WTC11 (cell line): ENCODE measurements around the gene XKR7. TPM values are rescaled to one million over a fixed set of nuclear protein-coding genes. Genes with fewer than 3 reads are reported as not detected.
A peak's percentile ranks its signal among the peaks of the same experiment; 100 is the strongest.

Source experiments
- ATAC-seq: fragments of 200-7000 bp; cut with Tn5 transposase; 2 replicates; pipeline ENCODE4 v1.10.0; 2021; ENCODE audit warnings: mild to moderate bottlenecking, moderate library complexity
- CTCF ChIA-PET: fragments of 300-600 bp; sonication (Branson Sonifier 250); formaldehyde crosslinking; loops from one replicate; lab custom pipeline; 2021; ENCODE audit warnings: antibody characterized with exemption; lab: Charles Lee
- POLR2A ChIA-PET: fragments of 350-600 bp; sonication (Branson Sonifier 250); formaldehyde crosslinking; loops from one replicate; lab custom pipeline; 2021; ENCODE audit warnings: antibody characterized with exemption; lab: Charles Lee
- DNase-seq: peaks from one replicate; pipeline ENCODE4 v3.0.0; 2021; ENCODE audit warnings: low spot score
- H3K27ac Mint-ChIP-seq: 2 replicates; pipeline ENCODE4 v1.8.0; 2021; ENCODE audit warnings: mixed read lengths
- H3K27me3 Mint-ChIP-seq: 2 replicates; pipeline ENCODE4 v1.8.0; 2021; ENCODE audit warnings: low read depth, mild to moderate bottlenecking, moderate library complexity, mixed read lengths
- H3K36me3 Mint-ChIP-seq: 2 replicates; pipeline ENCODE4 v1.8.0; 2021; ENCODE audit warnings: mixed read lengths
- H3K4me1 Mint-ChIP-seq: 2 replicates; pipeline ENCODE4 v1.8.0; 2022; ENCODE audit warnings: mixed read lengths
- H3K4me3 Mint-ChIP-seq: 2 replicates; pipeline ENCODE4 v1.8.0; 2021; ENCODE audit warnings: mild to moderate bottlenecking, moderate library complexity, mixed read lengths
- H3K9me3 Mint-ChIP-seq: 2 replicates; pipeline ENCODE4 v1.8.0; 2021; ENCODE audit warnings: mixed read lengths
- CBFB ChIP-seq: sonication (generic); formaldehyde crosslinking; IDR thresholded peaks from 2 replicates; pipeline ENCODE4 v1.8.1; 2022; ENCODE audit warnings: mild to moderate bottlenecking, low read depth, missing genetic modification reagents
- ESRRA ChIP-seq: sonication (generic); formaldehyde crosslinking; IDR thresholded peaks from 2 replicates; pipeline ENCODE4 v1.8.1; 2022; ENCODE audit warnings: mild to moderate bottlenecking, missing genetic modification reagents, borderline replicate concordance
- FOXJ3 ChIP-seq: sonication (generic); formaldehyde crosslinking; IDR thresholded peaks from 2 replicates; pipeline ENCODE4 v1.9.0; 2021; ENCODE audit warnings: missing genetic modification reagents, mild to moderate bottlenecking, borderline replicate concordance
- GABPB1 ChIP-seq: sonication (generic); formaldehyde crosslinking; IDR thresholded peaks from 2 replicates; pipeline ENCODE4 v1.8.1; 2023; ENCODE audit warnings: mild to moderate bottlenecking, missing genetic modification reagents
- GTF2I ChIP-seq: fragments of 250-450 bp; sonication (Bioruptor Pico); conservative IDR thresholded peaks from 2 replicates; pipeline ENCODE4 v1.4.0; 2021; ENCODE audit warnings: mild to moderate bottlenecking
- JUN ChIP-seq: sonication (generic); formaldehyde crosslinking; IDR thresholded peaks from 2 replicates; pipeline ENCODE4 v1.8.0; 2023; ENCODE audit warnings: mild to moderate bottlenecking, missing genetic modification reagents
- NFATC4 ChIP-seq: fragments of 250-450 bp; sonication (Bioruptor Pico); IDR thresholded peaks from 2 replicates; pipeline ENCODE4 v1.9.0; 2021; ENCODE audit warnings: mild to moderate bottlenecking
- NFYB ChIP-seq: sonication (generic); formaldehyde crosslinking; conservative IDR thresholded peaks from 2 replicates; pipeline ENCODE4 v1.8.0; 2022; ENCODE audit warnings: low read depth, missing genetic modification reagents
- NR3C1 ChIP-seq: sonication (generic); formaldehyde crosslinking; conservative IDR thresholded peaks from 2 replicates; pipeline ENCODE4 v1.8.1; 2023; ENCODE audit warnings: low read depth, mild to moderate bottlenecking, missing genetic modification reagents
- OVOL2 ChIP-seq: fragments of 250-450 bp; sonication (Bioruptor Pico); IDR thresholded peaks from 2 replicates; pipeline ENCODE4 v1.9.0; 2021; ENCODE audit warnings: mild to moderate bottlenecking, borderline replicate concordance
- RELA ChIP-seq: sonication (generic); formaldehyde crosslinking; IDR thresholded peaks from 2 replicates; pipeline ENCODE4 v1.8.1; 2022; ENCODE audit warnings: missing genetic modification reagents, mild to moderate bottlenecking, borderline replicate concordance
- ZBTB21 ChIP-seq: sonication (generic); formaldehyde crosslinking; IDR thresholded peaks from 2 replicates; pipeline ENCODE4 v1.8.1; 2023; ENCODE audit warnings: mild to moderate bottlenecking, missing genetic modification reagents, borderline replicate concordance
- ZNF121 ChIP-seq: sonication (generic); formaldehyde crosslinking; IDR thresholded peaks from 2 replicates; pipeline ENCODE4 v1.8.0; 2023; ENCODE audit warnings: missing genetic modification reagents
- ZNF396 ChIP-seq: fragments of 250-450 bp; sonication (Bioruptor Pico); IDR thresholded peaks from 2 replicates; pipeline ENCODE4 v1.8.0; 2021; ENCODE audit warnings: mild to moderate bottlenecking, moderate library complexity, borderline replicate concordance
- ZNF416 ChIP-seq: fragments of 250-450 bp; sonication (Bioruptor Pico); IDR thresholded peaks from 2 replicates; pipeline ENCODE4 v1.9.0; 2021; ENCODE audit warnings: mild to moderate bottlenecking, inconsistent platforms
- total RNA-seq: library from RNA; stranded (reverse); gene quantifications from 3 replicates; pipeline ENCODE4 v1.2.3, GENCODE V29; 2021
- TF ChIP-seq, protein P1 (sequence below): sonication (generic); formaldehyde crosslinking; conservative IDR thresholded peaks from 2 replicates; pipeline ENCODE4 v1.8.1; 2022; ENCODE audit warnings: mild to moderate bottlenecking, missing genetic modification reagents
- TF ChIP-seq, protein P2 (sequence below): sonication (generic); formaldehyde crosslinking; IDR thresholded peaks from 2 replicates; pipeline ENCODE4 v1.8.1; 2023; ENCODE audit warnings: mild to moderate bottlenecking, missing genetic modification reagents, borderline replicate concordance
- TF ChIP-seq, protein P3 (sequence below): sonication (generic); formaldehyde crosslinking; IDR thresholded peaks from 2 replicates; pipeline ENCODE4 v1.8.1; 2023; ENCODE audit warnings: mild to moderate bottlenecking, missing genetic modification reagents, moderate library complexity
- TF ChIP-seq, protein P4 (sequence below): sonication (generic); formaldehyde crosslinking; IDR thresholded peaks from 2 replicates; pipeline ENCODE4 v1.8.1; 2022; ENCODE audit warnings: missing genetic modification reagents, borderline replicate concordance
- TF ChIP-seq, protein P5 (sequence below): fragments of 250-450 bp; sonication (Bioruptor Pico); IDR thresholded peaks from 2 replicates; pipeline ENCODE4 v2.1.2; 2022; ENCODE audit warnings: mild to moderate bottlenecking, moderate library complexity
- TF ChIP-seq, protein P6 (sequence below): fragments of 250-450 bp; sonication (Bioruptor Pico); conservative IDR thresholded peaks from 2 replicates; pipeline ENCODE4 v1.9.0; 2021; ENCODE audit warnings: mild to moderate bottlenecking

The XKR7 gene
- total RNA-seq, 1 experiment from 2014 or later: 2.5 TPM

DNA sequence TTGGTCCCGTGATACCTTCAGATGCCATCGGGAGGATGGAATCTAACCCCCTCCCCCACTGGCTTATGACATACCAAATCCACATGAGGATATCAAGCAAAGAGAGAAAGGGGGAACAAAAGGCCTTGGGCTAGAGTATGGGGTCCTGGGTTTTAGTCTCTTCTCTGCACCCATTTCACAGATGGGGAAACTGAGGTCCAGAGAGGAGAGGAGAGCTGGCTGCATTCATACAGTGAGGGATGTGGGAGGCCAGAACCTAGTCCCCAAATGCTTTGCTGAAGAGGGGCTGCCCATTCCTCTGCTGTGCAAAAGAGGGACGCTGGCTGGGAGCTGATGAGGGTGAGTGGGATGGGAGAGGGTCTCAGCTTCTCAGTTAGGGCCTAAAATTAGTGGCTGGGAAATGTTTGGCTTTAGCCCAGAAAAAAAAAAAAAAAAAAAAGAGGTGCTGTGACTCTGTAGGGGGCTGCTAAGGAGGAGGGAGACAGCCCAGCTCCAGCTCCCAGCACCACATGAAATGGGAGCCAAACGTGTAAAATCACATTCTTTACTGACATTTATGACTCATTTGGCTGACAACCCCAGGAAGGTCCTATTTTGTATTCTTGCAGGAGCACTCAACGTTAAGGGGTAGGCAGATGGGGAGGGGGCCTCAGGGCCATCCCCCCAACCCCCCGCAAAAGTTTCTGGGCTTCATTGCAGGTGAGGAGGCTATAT is 11.9 kb downstream of the XKR7 start (continued):
- TF ChIP-seq, protein P1, sequence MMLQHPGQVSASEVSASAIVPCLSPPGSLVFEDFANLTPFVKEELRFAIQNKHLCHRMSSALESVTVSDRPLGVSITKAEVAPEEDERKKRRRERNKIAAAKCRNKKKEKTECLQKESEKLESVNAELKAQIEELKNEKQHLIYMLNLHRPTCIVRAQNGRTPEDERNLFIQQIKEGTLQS (CRISPR knock-in tag): no peak

DNA sequence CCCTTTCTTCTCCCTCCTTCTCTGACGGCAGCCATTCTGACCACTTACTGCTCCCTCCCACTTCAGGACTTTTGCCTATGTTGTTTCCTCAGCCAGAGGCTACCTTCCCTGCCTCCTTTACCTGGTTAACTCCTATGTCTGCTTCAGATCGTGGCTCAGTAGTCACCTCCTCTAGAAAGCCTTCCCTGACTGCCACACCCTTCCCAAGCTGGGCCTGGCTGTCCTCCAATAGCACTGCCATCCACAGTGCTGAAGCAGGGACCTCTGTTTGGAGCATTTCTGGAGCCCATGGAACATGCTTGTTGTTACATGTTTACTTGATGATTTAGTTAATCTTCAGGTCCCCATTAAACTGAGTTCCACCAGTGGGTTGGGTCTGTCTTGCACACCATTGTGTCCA is 13.8 kb downstream of the XKR7 start:
- Mint-ChIP-seq H3K36me3 (no peaks in the 10 kb centered on the region), H3K4me3 (no peak overlapping the region), H3K4me1 (peaks cover 2% of the 10 kb centered on the region), H3K27ac (peak overlapping the region; percentile 54; the same call in 1 of the 2 replicates), H3K27me3 (no peaks in the 10 kb centered on the region), H3K9me3 (no peaks in the 10 kb centered on the region)
- no peak for DNase-seq
- CTCF ChIA-PET: no interaction called here
- ATAC-seq: no peak
- POLR2A ChIA-PET: no interaction called here
- TF ChIP-seq ZBTB21 (CRISPR knock-in tag) (no peak), ZNF121 (CRISPR knock-in tag) (no peak), JUN (no peak), OVOL2 (CRISPR knock-in tag) (no peak), NR3C1 (CRISPR knock-in tag) (no peak), ZNF416 (CRISPR knock-in tag) (no peak), NFATC4 (CRISPR knock-in tag) (no peak), ZNF396 (CRISPR knock-in tag) (no peak), GTF2I (CRISPR knock-in tag) (no peak)
- TF ChIP-seq, protein P2, sequence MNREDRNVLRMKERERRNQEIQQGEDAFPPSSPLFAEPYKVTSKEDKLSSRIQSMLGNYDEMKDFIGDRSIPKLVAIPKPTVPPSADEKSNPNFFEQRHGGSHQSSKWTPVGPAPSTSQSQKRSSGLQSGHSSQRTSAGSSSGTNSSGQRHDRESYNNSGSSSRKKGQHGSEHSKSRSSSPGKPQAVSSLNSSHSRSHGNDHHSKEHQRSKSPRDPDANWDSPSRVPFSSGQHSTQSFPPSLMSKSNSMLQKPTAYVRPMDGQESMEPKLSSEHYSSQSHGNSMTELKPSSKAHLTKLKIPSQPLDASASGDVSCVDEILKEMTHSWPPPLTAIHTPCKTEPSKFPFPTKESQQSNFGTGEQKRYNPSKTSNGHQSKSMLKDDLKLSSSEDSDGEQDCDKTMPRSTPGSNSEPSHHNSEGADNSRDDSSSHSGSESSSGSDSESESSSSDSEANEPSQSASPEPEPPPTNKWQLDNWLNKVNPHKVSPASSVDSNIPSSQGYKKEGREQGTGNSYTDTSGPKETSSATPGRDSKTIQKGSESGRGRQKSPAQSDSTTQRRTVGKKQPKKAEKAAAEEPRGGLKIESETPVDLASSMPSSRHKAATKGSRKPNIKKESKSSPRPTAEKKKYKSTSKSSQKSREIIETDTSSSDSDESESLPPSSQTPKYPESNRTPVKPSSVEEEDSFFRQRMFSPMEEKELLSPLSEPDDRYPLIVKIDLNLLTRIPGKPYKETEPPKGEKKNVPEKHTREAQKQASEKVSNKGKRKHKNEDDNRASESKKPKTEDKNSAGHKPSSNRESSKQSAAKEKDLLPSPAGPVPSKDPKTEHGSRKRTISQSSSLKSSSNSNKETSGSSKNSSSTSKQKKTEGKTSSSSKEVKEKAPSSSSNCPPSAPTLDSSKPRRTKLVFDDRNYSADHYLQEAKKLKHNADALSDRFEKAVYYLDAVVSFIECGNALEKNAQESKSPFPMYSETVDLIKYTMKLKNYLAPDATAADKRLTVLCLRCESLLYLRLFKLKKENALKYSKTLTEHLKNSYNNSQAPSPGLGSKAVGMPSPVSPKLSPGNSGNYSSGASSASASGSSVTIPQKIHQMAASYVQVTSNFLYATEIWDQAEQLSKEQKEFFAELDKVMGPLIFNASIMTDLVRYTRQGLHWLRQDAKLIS (CRISPR knock-in tag): no peak
- TF ChIP-seq, protein P3, sequence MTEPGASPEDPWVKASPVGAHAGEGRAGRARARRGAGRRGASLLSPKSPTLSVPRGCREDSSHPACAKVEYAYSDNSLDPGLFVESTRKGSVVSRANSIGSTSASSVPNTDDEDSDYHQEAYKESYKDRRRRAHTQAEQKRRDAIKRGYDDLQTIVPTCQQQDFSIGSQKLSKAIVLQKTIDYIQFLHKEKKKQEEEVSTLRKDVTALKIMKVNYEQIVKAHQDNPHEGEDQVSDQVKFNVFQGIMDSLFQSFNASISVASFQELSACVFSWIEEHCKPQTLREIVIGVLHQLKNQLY (CRISPR knock-in tag): no peak
- TF ChIP-seq, protein P4, sequence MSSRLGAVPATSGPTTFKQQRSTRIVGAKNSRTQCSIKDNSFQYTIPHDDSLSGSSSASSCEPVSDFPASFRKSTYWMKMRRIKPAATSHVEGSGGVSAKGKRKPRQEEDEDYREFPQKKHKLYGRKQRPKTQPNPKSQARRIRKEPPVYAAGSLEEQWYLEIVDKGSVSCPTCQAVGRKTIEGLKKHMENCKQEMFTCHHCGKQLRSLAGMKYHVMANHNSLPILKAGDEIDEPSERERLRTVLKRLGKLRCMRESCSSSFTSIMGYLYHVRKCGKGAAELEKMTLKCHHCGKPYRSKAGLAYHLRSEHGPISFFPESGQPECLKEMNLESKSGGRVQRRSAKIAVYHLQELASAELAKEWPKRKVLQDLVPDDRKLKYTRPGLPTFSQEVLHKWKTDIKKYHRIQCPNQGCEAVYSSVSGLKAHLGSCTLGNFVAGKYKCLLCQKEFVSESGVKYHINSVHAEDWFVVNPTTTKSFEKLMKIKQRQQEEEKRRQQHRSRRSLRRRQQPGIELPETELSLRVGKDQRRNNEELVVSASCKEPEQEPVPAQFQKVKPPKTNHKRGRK: no peak

DNA sequence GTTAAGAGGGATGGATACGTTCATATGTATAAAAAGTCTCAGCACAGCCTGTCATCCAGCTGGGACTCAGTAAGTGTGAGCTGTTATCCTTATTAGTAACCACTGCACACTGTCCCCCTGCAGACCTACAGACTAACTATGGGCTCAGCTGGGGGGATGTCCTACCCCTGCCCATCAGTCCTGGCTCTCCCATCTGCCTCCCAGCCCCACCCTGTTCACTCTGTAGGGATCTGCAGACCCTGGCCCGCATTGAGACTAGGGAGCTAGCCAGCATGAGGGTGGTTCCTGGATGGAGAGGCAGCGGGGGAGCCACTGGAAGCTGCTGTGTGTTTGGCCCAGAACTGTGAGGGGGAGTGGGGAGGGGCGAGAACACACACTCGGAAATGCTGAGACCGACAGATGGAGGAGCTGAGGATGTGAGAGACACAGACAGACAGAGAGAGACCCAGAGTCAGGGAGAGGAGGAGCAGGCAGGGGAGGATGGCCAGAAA is 17.1 kb downstream of the XKR7 start:
- Mint-ChIP-seq H3K27ac (no peak overlapping the region), H3K27me3 (no peaks in the 10 kb centered on the region), H3K36me3 (no peaks in the 10 kb centered on the region), H3K4me1 (no peaks in the 10 kb centered on the region), H3K4me3 (no peak overlapping the region), H3K9me3 (no peaks in the 10 kb centered on the region)
- ATAC-seq (no peak), DNase-seq (no peak)
- ChIA-PET CTCF (interaction anchor here (0.8 to 1.3 kb wide), 6 partner anchors 10 to 261 kb away, joined by 3 to 4 read pairs (median 3); partner anchors contain the start of gene PDRG1), POLR2A (interaction anchor here (0.8 kb wide), 1 partner anchor 9 kb away, joined by 3 read pairs; no protein-coding TSS in a partner anchor)
- TF ChIP-seq, protein P3 (CRISPR knock-in tag): no peak
- TF ChIP-seq ESRRA (CRISPR knock-in tag): no peak
- TF ChIP-seq, protein P5, sequence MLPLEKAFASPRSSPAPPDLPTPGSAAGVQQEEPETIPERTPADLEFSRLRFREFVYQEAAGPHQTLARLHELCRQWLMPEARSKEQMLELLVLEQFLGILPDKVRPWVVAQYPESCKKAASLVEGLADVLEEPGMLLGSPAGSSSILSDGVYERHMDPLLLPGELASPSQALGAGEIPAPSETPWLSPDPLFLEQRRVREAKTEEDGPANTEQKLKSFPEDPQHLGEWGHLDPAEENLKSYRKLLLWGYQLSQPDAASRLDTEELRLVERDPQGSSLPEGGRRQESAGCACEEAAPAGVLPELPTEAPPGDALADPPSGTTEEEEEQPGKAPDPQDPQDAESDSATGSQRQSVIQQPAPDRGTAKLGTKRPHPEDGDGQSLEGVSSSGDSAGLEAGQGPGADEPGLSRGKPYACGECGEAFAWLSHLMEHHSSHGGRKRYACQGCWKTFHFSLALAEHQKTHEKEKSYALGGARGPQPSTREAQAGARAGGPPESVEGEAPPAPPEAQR (CRISPR knock-in tag): no peak
- TF ChIP-seq GTF2I (CRISPR knock-in tag): no peak
- TF ChIP-seq FOXJ3 (CRISPR knock-in tag): no peak
- TF ChIP-seq RELA: no peak
- TF ChIP-seq, protein P6, sequence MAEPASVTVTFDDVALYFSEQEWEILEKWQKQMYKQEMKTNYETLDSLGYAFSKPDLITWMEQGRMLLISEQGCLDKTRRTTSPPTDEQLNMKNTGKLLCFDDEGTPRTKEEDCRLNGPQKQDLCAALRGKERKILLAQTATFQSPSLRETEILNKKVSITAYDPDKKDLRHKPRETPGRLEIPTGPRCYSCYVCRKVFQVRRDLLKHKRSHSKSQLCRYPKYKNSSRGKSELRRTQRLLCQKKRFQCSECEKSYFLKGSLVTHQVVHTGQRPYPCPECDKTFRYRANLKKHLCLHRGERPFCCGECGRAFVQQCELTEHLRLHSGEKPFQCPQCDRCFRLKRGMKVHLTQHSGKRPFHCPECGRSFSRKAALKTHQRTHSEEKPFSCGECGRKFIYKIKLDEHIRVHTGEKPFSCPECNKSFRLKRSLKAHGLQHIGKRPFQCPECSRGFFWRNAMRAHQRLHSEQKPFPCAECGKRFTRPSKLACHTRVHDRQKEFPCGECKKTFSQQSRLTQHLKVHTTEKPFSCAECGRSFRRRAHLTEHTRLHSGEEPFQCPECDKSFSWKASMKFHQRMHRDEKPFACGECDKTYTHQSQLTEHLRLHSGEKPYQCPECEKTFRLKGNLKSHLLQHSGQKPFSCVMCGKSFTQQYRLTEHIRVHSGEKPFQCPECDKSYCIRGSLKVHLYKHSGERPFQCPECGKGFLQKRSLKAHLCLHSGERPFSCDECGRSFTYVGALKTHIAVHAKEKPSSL (CRISPR knock-in tag): no peak
- no peak for TF ChIP-seq GABPB1 (CRISPR knock-in tag)
- TF ChIP-seq NFYB (CRISPR knock-in tag): no peak
- TF ChIP-seq CBFB (CRISPR knock-in tag): no peak
